HG03342 (cell line): ENCODE data around the gene TUBG2.
"Not testable (repeated sequence)": the region's sequence is repeated elsewhere in the genome, so short reads cannot be mapped to it uniquely, and the experiment has no call there.

Experiments
- ATAC-seq: cut with Tn5 transposase; IDR thresholded peaks from one replicate; pipeline ENCODE4 v1.9.1; 2021; ENCODE audit warnings: mild to moderate bottlenecking, moderate library complexity; ENCODE audit not compliant: unreplicated experiment

TUBG2 gene

GRCh38 chr17:42659079-42659931 lies at the start of gene TUBG2:
TUBG2 (plus strand) TSS chr17:42659284; CDS start chr17:42659504, 220 bp downstream.
- no peak for ATAC-seq

DNA sequence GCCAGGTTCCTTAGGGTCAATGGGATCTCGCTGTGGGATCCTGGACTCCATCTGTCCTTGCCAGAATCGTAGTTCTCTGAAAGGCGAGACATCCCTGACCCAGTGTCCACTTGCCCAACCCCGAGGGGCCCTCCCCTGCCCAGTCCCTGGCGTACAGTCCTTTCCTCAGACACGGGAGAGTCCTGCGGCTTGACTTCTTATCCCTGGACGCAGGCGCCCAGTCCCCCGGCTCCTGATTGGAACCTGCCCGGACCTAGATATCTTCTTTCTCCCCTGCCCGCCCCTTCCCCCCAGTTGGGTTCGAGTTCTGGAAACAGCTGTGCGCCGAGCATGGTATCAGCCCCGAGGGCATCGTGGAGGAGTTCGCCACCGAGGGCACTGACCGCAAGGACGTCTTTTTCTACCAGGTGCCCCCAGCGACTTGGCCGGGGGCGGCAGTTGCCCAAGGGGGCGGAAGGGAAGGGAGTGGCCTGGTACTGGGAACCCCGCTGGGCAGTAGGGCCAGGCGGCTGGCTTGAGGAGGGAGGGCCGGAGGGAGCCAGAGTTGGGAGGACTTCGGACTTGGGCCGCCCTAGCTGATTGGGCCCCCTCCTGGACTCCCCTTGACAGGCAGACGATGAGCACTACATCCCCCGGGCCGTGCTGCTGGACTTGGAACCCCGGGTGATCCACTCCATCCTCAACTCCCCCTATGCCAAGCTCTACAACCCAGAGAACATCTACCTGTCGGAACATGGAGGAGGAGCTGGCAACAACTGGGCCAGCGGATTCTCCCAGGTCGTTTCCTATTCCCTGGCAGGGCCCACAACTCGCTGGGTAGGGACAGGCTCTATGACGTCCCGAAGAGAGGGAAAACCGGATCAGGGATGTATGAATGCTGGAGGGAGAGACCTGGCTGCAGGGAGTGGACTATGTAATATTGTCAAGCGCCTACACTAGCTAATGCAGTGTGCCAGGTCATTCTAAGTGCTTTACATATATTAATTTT lies 49.0 kb upstream of the TUBG2 start:
- not testable (repeated sequence) for ATAC-seq

- no peak for ATAC-seq
These were observed 47.1 kb upstream of the TUBG2 start for GRCh38 chr17:42612013-42612412.

- no peak for ATAC-seq
These were observed 45.3 kb upstream of the TUBG2 start for GRCh38 chr17:42613699-42614295.

DNA sequence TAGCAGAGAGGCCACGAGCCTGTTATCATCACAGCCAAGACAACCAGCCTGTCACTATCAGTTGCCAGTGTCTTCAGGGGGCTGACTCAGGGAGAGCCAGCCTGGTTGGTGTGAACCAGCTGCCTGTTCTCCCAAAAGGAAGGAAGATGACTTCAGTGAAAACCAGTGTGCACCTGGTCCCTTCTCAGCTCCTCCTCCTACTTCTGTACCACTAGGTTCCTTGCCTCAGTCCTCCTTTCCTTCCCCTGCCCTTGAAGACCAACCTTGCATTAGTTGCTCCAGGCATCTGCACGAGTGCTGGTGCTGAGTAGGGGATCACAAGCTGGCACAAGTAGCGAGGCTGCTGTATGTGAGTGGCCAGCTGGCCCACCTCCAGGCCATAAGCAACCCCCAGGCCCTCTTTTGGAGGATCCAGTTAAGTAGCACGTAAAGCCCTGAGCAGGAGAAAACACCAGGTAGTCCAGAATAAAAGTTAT lies 41.1 kb upstream of the TUBG2 start:
- ATAC-seq = no peak

DNA sequence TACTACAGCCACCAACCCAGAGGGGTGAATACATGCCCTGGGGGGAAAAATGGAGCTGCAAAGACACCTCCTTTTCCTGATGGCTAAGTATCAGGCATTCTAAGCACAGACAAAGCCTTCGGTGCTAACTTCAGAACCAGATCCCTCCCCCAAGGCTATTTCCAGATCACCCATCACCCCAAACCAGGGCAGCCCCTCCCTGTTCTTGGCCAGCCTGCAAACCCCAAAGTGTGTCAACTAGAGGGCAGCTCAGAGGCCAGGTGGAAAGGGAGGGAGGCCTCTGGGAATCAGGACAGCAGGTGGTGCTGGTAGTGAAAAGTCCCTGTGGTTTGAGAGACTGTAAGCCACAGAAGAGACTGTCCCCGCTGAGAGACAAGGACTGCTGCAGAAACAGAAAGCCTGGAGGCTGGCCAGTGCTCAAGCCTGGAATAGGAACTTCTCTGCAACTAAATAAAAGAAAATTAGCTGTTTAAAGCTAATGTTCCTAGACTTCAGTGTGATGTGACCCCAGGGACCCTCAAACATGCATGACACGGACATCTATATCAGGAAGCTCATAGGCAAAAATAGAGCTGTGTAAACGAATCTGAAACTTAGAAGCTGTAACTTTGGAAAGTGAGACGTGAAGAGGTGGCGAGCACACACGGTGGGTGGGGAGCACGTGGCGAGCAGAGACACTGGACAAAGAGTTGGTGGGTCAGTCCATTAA lies 40.5 kb upstream of the TUBG2 start:
- ATAC-seq = peak; percentile 69

- not testable (repeated sequence) for ATAC-seq
These were observed 37.1 kb upstream of the TUBG2 start for GRCh38 chr17:42621987-42622386.

- no peak for ATAC-seq
These were observed 35.8 kb upstream of the TUBG2 start for GRCh38 chr17:42623271-42623670.

DNA sequence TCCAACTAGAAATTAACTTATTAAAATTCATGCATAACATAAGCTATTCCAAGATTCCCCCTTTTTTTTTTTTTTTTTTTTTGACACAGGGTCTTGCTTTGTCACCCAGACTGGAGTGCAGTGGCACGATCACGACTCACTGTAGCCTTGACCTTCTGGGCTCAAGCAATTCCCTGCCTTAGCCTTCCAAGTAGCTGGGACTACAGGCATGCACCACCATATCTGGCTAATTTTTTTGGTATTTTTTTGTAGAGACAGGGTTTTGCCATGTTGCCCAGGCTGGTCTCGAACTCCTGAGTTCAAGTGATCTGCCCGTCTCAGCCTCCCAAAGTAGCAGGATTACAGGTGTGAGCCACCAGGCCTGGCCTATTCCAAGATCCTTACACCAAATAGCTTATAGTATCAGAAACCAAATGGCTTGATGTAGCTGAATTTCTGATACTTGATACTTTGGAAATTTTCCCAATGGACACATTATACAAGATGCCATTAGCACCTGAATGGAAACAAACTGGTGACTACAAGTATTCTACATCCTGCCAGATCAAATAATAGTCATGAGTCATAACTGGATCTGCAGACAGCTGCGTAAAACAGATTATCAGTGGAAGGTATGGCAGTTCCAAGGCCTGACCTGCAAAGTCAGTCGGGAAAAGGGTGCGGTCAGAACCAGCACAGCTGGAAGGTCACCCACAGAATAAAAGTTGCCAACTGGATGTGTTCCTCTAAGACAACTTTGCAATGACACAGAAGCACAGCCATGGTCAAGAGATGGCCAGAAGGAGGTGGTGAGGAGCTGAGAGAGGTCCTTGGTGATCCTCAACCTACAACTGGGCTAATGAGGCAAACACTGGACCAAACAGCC lies 35.1 kb upstream of the TUBG2 start:
- no peak for ATAC-seq

DNA sequence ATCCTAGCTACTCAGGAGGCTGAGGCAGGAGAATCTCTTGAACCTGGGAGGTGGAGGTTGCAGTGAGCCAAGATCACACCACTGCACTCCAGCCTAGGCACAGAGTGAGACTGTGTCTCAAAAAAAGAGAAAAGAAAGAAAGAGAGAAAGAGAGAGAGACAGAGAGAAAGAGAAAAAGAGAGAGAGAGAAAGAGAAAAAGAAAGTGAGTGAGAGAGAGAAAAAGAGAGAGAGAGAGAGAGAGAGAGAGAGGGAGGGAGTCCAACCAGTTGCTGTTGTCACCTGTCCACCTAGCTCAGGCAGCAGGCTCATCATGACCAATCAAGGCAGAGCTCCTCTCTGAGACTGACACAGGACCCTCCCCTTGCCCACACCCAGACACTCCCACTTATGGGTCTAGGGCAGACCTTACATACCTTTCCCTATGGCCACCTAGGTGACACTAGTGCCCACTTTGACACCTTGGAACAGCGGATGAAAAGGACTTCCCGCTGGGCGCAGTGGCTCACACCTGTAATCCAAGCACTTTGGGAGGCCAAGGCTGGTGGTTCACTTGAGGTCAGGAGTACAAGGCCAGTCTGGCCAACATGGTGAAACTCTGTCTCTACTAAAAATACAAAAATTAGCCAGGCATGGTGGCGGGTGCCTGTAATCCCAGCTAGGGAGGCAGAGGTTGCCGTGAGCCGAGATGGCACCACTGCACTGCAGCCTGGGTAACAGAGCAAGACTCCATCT lies 31.9 kb upstream of the TUBG2 start:
- ATAC-seq = not testable (repeated sequence)

DNA sequence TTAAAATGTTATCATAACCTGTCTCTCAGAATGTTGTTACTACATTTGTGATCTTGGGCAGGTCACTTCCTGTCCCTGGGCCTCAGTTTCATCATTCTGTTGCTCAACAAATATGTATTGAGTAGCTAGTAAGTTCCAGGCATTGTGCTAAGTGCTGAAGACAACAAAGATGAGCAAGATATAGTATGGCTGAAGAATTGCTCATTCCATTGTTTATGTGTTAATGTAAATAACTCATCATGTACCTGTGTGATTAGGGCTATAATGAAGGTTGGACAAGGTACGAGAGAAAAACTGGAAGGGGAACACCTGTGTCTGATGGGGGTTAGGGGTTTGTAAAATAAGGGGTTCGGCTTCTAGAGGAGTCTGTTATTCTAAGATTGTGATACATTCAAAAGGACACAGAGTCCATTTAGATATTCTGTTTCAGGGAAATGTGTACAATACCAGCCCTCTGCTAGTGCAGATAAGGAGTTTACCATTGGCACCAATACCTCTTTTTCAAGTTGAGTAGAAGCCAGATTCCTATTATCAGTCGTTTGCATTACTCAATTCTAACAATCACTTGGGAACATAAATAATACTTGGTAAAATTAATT lies 29.6 kb upstream of the TUBG2 start:
- no peak for ATAC-seq

DNA sequence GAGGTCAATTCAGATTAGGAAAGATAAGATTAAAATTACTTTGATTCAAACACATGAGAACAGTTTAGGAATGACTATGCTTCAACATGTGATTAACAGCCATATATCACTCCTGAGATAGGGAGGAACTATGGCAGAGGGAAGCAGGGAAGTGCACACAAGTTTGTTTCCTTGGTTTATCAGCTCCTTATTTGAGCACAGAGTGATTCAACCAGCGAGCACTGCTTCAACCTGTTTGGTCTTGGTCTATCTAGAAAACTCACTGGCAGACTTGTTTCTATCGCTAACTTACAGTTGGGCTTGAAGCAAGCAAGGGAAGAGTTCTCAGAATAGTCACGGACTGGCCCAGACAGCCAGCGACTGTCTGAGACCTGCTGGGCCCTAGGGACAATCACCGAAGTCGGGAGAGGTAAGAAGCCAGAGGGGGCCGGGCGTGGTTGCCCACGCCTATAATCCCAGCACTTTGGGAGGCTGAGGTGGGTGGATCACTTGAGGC lies 26.1 kb upstream of the TUBG2 start:
- no peak for ATAC-seq

- no peak for ATAC-seq
These were observed 19.5 kb upstream of the TUBG2 start for GRCh38 chr17:42639525-42640113.

DNA sequence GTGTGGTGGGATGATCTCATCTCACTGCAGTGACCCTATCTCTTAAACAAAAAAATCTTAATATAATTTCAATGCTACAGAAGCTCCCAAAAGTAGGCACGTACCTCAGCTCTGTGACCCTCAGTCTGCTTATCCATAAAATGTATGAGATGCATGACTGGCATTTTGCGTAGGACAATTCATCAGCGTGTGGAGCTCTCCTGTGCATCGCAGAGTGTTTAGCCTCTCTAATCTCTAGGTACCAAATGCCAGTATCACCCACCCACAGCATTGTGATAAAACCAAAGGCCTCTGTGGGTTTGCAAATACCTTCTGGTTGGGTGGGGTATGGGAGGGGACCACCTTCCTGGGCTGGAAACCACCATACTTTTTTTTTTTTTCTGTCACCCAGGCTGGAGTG lies 19.0 kb upstream of the TUBG2 start:
- no peak for ATAC-seq

GRCh38 chr17:42642336-42642735 lies 16.7 kb upstream of the TUBG2 start:
- ATAC-seq = no peak

- ATAC-seq = no peak
These were observed 11.3 kb upstream of the TUBG2 start for GRCh38 chr17:42647778-42648177.

GRCh38 chr17:42651392-42651791 lies 7.7 kb upstream of the TUBG2 start:
- no peak for ATAC-seq
